ENCODE results near the gene ADGB. TPM values are rescaled to one million over a fixed set of nuclear protein-coding genes. Genes with fewer than 3 reads are reported as not detected.

Gene ADGB
- total and polyA plus RNA-seq, 2 donors (not counting 1 experiment from before 2014, with no cell fraction given): not detected

- Histone ChIP-seq H3K27me3 (replicated peaks in 1 of 4; ENCODE audit: control extremely low read depth in 1 of 4, control insufficient read depth in 3 of 4, insufficient read depth in 4 of 4, low read length in 3 of 4) (no peaks in the 10 kb centered on the region), H4K20me1 (ENCODE audit: control insufficient read depth, insufficient read depth, low read length, poor library complexity, severe bottlenecking) (no peaks in the 10 kb centered on the region), H3K27ac (ENCODE audit: low read length in 2 of 2) (no peak overlapping the region), H3K36me3 (replicated peaks in 1 of 2; ENCODE audit: control extremely low read depth in 1 of 2, control insufficient read depth in 1 of 2, extremely low read depth in 1 of 2, insufficient read depth in 2 of 2, low read length in 1 of 2) (no peaks in the 10 kb centered on the region), H3K4me1 (ENCODE audit: control insufficient read depth in 2 of 2, insufficient read depth in 2 of 2, low read length in 2 of 2) (no peaks in the 10 kb centered on the region), H3K79me2 (ENCODE audit: control insufficient read depth, insufficient read depth, low read length) (no peaks in the 10 kb centered on the region), H2AFZ (ENCODE audit: insufficient read depth, low read depth, low read length, poor library complexity, severe bottlenecking) (no peak overlapping the region), H3K9me3 (ENCODE audit: control extremely low read depth in 1 of 3, control insufficient read depth in 2 of 3, insufficient read depth in 1 of 3, low read length in 2 of 3) (no peaks in the 10 kb centered on the region), H3K9ac (ENCODE audit: low read length) (no peak overlapping the region), H3K4me2 (replicated peaks; ENCODE audit: low read depth, low read length, poor library complexity, severe bottlenecking) (no peak overlapping the region), H3K4me3 (ENCODE audit: control extremely low read depth in 1 of 5, extremely low read depth in 1 of 5, insufficient read depth in 1 of 5, low read depth in 2 of 5, low read length in 4 of 5) (no peak overlapping the region)
- no peak for ATAC-seq (ENCODE audit: low read depth)
- no peak for DNase-seq
- no peaks in the 10 kb centered on the region for H3K9me3 Mint-ChIP-seq (ENCODE audit: insufficient read depth)
- H3K4me1 Mint-ChIP-seq: no peaks in the 10 kb centered on the region
- no peak overlapping the region for H3K27ac Mint-ChIP-seq
- intact Hi-C loops (cut with micrococcal nuclease): no loop called here
- TF ChIP-seq EZH2 (IDR thresholded peaks at IDR 0.05; ENCODE audit: borderline replicate concordance, insufficient read depth, low read depth, low read length, poor library complexity, severe bottlenecking): no peak
- TF ChIP-seq, protein P1, sequence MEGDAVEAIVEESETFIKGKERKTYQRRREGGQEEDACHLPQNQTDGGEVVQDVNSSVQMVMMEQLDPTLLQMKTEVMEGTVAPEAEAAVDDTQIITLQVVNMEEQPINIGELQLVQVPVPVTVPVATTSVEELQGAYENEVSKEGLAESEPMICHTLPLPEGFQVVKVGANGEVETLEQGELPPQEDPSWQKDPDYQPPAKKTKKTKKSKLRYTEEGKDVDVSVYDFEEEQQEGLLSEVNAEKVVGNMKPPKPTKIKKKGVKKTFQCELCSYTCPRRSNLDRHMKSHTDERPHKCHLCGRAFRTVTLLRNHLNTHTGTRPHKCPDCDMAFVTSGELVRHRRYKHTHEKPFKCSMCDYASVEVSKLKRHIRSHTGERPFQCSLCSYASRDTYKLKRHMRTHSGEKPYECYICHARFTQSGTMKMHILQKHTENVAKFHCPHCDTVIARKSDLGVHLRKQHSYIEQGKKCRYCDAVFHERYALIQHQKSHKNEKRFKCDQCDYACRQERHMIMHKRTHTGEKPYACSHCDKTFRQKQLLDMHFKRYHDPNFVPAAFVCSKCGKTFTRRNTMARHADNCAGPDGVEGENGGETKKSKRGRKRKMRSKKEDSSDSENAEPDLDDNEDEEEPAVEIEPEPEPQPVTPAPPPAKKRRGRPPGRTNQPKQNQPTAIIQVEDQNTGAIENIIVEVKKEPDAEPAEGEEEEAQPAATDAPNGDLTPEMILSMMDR (IDR thresholded peaks at IDR 0.05): no peak
- H3K27me3 Mint-ChIP-seq: no peaks in the 10 kb centered on the region
- POLR2A ChIA-PET: no interaction called here
- no peak overlapping the region for H3K4me3 Mint-ChIP-seq
- CTCF ChIA-PET: no interaction called here
Observed at GRCh38 chr6:146741609-146742008, 142.8 kb downstream of the ADGB start.

DNA sequence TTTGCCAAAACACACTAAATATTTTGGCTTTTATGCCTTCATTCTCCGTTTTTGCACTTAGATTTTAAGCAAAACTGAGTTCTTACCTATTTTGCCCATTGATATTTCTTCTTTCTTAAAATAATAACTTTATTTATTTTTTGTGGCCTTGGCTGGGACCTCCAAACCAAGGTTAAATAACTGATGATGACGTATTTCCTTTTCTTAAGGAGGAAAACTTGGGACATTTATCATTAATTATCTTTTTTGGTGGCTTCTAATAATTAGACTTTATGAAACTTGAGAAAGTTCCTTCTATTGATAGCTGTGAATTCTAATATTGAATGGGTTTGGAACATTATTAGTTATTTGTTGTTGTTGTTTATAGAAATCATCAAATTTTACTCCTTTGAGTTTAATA is 154.5 kb downstream of the ADGB start:
- intact Hi-C loops (cut with micrococcal nuclease): no loop called here
- no peaks in the 10 kb centered on the region for H4K20me1 ChIP-seq (ENCODE audit: control insufficient read depth, insufficient read depth, low read length, poor library complexity, severe bottlenecking)
- H3K4me3 Mint-ChIP-seq: no peak overlapping the region
- no peak overlapping the region for H3K4me2 ChIP-seq (replicated peaks; ENCODE audit: low read depth, low read length, poor library complexity, severe bottlenecking)
- ChIA-PET POLR2A (no interaction called here), CTCF (no interaction called here)
- H3K4me1 Mint-ChIP-seq: no peaks in the 10 kb centered on the region
- H3K27me3 Mint-ChIP-seq: no peaks in the 10 kb centered on the region
- H3K27ac ChIP-seq (ENCODE audit: low read length in 2 of 2): no peak overlapping the region
- DNase-seq (no peak), ATAC-seq (ENCODE audit: low read depth) (no peak)
- no CpG with 5 or more reads among the region's 2 CpGs for WGBS (ENCODE audit: insufficient coverage)
- TF ChIP-seq, protein P1 (IDR thresholded peaks at IDR 0.05): no peak
- H3K79me2 ChIP-seq (ENCODE audit: control insufficient read depth, insufficient read depth, low read length): no peaks in the 10 kb centered on the region
- no peak overlapping the region for H3K27ac Mint-ChIP-seq
- H3K9ac ChIP-seq (ENCODE audit: low read length): no peak overlapping the region
- H3K4me1 ChIP-seq (ENCODE audit: control insufficient read depth in 2 of 2, insufficient read depth in 2 of 2, low read length in 2 of 2): no peaks in the 10 kb centered on the region
- no peaks in the 10 kb centered on the region for H3K36me3 ChIP-seq (replicated peaks in 1 of 2; ENCODE audit: control extremely low read depth in 1 of 2, control insufficient read depth in 1 of 2, extremely low read depth in 1 of 2, insufficient read depth in 2 of 2, low read length in 1 of 2)
- no peaks in the 10 kb centered on the region for H3K9me3 ChIP-seq (ENCODE audit: control extremely low read depth in 1 of 3, control insufficient read depth in 2 of 3, insufficient read depth in 1 of 3, low read length in 2 of 3)
- H3K4me3 ChIP-seq (ENCODE audit: control extremely low read depth in 1 of 5, extremely low read depth in 1 of 5, insufficient read depth in 1 of 5, low read depth in 2 of 5, low read length in 4 of 5): no peak overlapping the region
- H3K9me3 Mint-ChIP-seq (ENCODE audit: insufficient read depth): peaks cover 3% of the 10 kb centered on the region
- H3K27me3 ChIP-seq (replicated peaks in 1 of 4; ENCODE audit: control extremely low read depth in 1 of 4, control insufficient read depth in 3 of 4, insufficient read depth in 4 of 4, low read length in 3 of 4): no peaks in the 10 kb centered on the region
- no peak overlapping the region for H2AFZ ChIP-seq (ENCODE audit: insufficient read depth, low read depth, low read length, poor library complexity, severe bottlenecking)

All from B cell (primary cell).